ENCODE results near the gene HSF4. TPM values are rescaled to one million over a fixed set of nuclear protein-coding genes. Genes with fewer than 3 reads are reported as not detected.

HSF4 gene
- total RNA-seq, 5 donors from 2014 or later (not counting 1 experiment from before 2014, with no cell fraction given), result 22.3 to 66.3 (median 39.1) TPM

Other genes starting within 250 kb of the HSF4 start
- not detected for gene CDH16, start 245.9 kb upstream of the HSF4 start, total RNA-seq
- gene RRAD, start 239.2 kb upstream of the HSF4 start, total RNA-seq, result 1 to 10 TPM in 1 of 5 donors, under 1 TPM in 3, not detected in 1; 0.28 to 1.1 (median 0.53) TPM
- gene CIAO2B, start 230.3 kb upstream of the HSF4 start, total RNA-seq, result 10 to 100 TPM; 55.3 to 66.8 (median 62.4) TPM
- 10 to 100 TPM; 35.3 to 56.5 (median 50.2) TPM for gene CES2, start 229.2 kb upstream of the HSF4 start, total RNA-seq
- under 1 TPM; 0.10 to 0.88 (median 0.58) TPM for gene CES3, start 203.5 kb upstream of the HSF4 start, total RNA-seq
- gene CES4A, start 176.2 kb upstream of the HSF4 start, total RNA-seq, result 10 to 100 TPM; 12.4 to 20.7 (median 17.0) TPM
- 100 to 1,000 TPM in 2 of 5 donors, 10 to 100 TPM in 3; 80.0 to 115 (median 96.5) TPM for gene CBFB, start 135.6 kb upstream of the HSF4 start, total RNA-seq
- 10 to 100 TPM; 19.4 to 23.0 (median 20.1) TPM for gene PHAF1, start 54.8 kb upstream of the HSF4 start, total RNA-seq
- gene B3GNT9, start 13.7 kb upstream of the HSF4 start, total RNA-seq, result 1 to 10 TPM; 3.0 to 9.5 (median 4.9) TPM
- gene TRADD, start 4.8 kb upstream of the HSF4 start, total RNA-seq, result 100 to 1,000 TPM in 3 of 5 donors, 10 to 100 TPM in 2; 58.3 to 179 (median 123) TPM
- 10 to 100 TPM; 18.5 to 69.7 (median 43.7) TPM for gene FBXL8, start 4.8 kb upstream of the HSF4 start, total RNA-seq
- 1 to 10 TPM; 2.1 to 8.0 (median 5.2) TPM for gene NOL3, start 5.8 kb downstream of the HSF4 start, total RNA-seq
- gene MATCAP1, start 19.2 kb downstream of the HSF4 start, total RNA-seq, result 10 to 100 TPM; 11.3 to 16.5 (median 14.8) TPM
- under 1 TPM in 1 of 5 donors, not detected in 4; 0.25 TPM for gene EXOC3L1, start 25.4 kb downstream of the HSF4 start, total RNA-seq
- 10 to 100 TPM; 59.4 to 97.1 (median 83.1) TPM for gene E2F4, start 27.4 kb downstream of the HSF4 start, total RNA-seq
- gene ELMO3, start 34.4 kb downstream of the HSF4 start, total RNA-seq, result 10 to 100 TPM in 1 of 5 donors, 1 to 10 TPM in 4; 3.8 to 11.7 (median 8.8) TPM
- 10 to 100 TPM; 28.5 to 40.3 (median 34.8) TPM for gene TMEM208, start 62.4 kb downstream of the HSF4 start, total RNA-seq
- 10 to 100 TPM; 31.0 to 92.5 (median 66.2) TPM for gene FHOD1, start 82.7 kb downstream of the HSF4 start, total RNA-seq
- 1 to 10 TPM; 1.4 to 2.3 (median 2.2) TPM for gene SLC9A5, start 84.2 kb downstream of the HSF4 start, total RNA-seq
- gene PLEKHG4, start 114.8 kb downstream of the HSF4 start, total RNA-seq, result 10 to 100 TPM; 19.4 to 27.5 (median 24.9) TPM
- not detected for gene KCTD19, start 162.0 kb downstream of the HSF4 start, total RNA-seq
- gene LRRC36, start 162.1 kb downstream of the HSF4 start, total RNA-seq, result not detected
- gene TPPP3, start 228.8 kb downstream of the HSF4 start, total RNA-seq, result under 1 TPM in 2 of 5 donors, not detected in 3; 0.18 to 0.23 TPM

Measured in T-cell (primary cell).